ENCODE data around the gene SH2D3A. TPM values are rescaled to one million over a fixed set of nuclear protein-coding genes. Genes with fewer than 3 reads are reported as not detected.
A peak's percentile ranks its signal among the peaks of the same experiment; 100 is the strongest.
"Not testable (repeated sequence)": the region's sequence is repeated elsewhere in the genome, so short reads cannot be mapped to it uniquely, and the experiment has no call there.

Gene SH2D3A
- total RNA-seq, 1 experiment from 2014 or later, result 16.1 TPM

DNA sequence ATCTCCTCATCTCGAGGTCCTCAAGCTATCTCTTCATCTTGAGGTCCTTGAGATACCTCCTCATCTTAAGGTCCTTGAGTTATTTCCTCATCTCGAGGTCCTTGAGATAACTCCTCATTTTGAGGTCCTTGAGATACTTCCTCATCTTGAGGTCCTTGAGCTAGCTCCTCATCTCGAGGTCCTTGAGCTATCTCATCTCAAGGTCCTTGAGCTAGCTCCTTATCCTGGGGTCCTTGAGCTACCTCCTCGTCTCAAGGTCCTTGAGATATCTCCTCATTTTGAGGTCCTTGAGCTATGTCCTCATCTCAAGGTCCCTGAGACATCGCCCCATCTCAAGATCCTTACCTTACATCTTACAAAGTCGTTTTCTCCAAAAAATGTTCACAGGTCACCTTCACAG is 24.0 kb upstream of the SH2D3A start:
- no peak for DNase-seq (ENCODE audit: low spot score)
- in situ Hi-C loops (cut with HindIII; ENCODE audit: low sequenced_read_pairs), result no loop called here

DNA sequence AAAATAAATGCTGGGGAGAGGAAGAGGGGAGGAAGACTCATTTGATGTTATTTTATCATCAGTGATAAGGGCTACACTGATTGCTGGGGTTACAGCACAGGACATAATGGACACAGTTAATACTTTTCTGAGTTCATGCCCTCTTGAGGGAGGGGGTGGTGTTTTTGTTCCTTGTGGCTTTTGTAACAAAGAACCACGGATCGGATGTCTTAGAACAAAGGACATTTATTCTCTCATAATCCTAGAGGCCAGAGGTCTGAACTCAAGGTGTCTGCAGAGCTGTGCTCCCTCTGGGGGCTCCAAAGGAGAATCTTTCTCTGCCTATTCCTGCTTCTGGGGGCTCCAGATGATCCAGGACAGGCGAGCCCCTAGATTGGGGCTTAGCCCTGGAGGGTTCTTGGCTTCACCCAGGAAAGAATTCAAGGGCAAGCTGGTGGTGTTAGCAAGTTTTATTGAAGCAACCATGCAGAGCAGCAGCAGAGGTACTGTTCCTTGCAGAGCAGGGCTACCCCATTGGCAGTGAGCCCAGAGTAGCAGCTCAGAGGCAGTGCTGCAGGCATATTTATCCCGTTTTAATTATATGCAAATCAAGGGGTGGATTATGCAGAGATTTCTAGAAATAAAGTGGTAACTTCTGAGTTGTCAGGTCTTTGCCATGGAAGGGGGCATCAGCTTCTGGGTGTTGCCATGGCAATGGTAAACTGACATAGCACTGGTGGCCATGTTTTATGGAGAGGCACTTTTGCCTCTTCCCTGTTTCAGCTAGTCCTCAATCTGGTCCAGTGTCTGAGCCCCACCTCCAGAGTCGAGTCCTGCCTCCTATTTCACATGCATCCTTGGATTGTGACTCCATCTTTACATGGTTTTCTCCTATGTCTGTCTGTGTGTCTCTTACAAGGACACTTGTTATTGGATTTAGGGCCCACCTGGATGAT is 23.2 kb upstream of the SH2D3A start:
- no peak for DNase-seq (ENCODE audit: low spot score)
- in situ Hi-C loops (cut with HindIII; ENCODE audit: low sequenced_read_pairs), result no loop called here

DNA sequence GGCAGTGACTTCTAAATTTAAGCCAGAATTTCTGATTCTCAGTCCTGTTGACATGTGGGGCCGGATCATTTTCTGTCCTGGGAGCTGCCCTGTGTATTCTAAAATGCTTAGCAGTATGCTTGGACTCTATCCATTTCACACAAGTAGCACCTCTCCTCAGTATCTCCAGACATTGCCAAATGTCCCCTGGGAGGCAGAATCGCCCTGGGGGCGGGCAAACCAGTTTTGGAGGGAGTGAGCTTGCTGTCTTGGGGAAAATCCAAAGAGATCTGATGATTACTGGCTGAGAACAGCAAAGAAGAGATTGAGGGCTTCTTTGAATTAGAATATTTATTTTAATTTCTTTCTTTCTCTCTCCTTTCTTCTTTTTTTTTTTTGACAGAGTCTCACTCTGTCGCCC is 21.7 kb upstream of the SH2D3A start:
- no peak for DNase-seq (ENCODE audit: low spot score)
- in situ Hi-C loops (cut with HindIII; ENCODE audit: low sequenced_read_pairs), result no loop called here

DNA sequence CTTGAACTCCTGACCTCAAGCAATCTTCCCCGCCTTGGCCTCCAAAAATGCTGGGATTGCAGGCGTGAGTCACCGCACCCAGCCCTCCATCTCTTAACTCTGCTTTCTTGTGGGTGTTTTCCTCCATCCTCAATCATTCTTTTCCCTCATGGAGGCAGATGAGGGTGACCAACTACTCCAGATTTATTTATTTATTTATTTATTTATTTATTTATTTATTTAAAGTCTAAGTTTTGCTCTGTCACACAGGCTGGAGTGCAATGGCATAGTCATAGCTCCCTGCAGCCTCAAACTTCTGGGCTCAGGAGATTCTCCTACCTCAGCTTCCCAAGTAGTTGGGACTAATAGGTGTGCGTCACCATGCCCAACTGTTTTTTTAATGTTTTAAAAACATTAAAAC is 20.2 kb upstream of the SH2D3A start:
- no peak for DNase-seq (ENCODE audit: low spot score)
- in situ Hi-C loops (cut with HindIII; ENCODE audit: low sequenced_read_pairs), result no loop called here

DNA sequence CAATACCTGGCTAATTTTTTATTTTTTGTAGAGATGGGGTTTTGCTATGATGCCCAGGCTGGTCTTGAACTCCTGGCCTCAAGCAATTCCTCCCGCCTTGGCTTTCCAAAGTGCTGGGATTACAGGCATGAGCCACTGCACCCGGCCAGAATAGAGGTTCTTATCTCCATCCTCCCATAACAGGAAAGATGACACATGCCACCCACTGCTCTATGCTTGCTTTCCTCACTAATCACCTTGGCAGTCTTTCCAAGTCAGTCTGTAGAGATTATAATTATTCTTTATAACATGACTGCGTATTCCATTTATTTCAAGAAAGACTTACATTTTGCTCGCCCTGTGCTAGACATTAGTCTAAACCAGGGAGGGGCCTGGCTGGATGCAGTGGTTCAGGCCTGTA is 12.0 kb upstream of the SH2D3A start:
- in situ Hi-C loops (cut with HindIII; ENCODE audit: low sequenced_read_pairs), result no loop called here
- no peak for DNase-seq (ENCODE audit: low spot score)

DNA sequence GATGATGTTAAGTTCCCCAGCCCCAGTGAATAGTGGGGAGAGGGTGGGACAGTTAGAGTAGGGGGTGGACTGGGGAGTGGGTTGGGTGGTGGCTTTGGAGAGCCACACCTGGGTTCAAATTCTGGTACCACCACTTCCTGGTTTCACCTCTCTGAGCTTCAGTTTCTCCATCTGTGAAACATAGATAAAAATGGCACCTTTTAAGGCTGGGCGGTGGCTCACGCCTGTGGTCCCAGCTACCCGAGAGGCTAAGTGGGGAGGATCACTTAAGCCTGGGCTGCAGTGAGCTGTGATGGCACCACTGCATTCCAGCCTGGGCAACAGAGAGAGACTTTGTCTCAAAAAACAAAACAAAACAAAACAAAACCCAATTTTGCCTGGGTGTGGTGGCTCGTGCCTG is 11.2 kb upstream of the SH2D3A start:
- in situ Hi-C loops (cut with HindIII; ENCODE audit: low sequenced_read_pairs), result no loop called here

DNA sequence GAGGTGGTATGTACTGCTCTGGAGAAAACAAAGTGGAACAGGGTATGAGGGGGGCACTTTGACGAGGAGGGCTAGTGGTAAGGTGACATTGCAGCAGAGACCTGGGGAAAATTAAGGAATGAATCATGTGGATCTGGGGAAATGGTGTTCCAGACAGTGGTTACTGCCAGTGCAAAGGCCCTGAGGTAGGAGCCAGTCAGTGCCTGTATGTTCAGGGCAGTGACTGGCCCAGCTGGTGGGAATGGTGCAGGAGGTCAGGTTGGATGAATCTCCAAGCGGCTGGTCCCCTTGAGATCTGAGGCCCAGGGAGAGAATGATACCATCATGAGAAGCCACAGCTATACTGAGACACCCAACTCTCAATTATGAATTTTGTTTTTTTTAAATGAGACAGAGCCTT is 10.2 kb upstream of the SH2D3A start:
- in situ Hi-C loops (cut with HindIII; ENCODE audit: low sequenced_read_pairs), result no loop called here
- no peak for DNase-seq (ENCODE audit: low spot score)

More for the DNA sequence above, 11.2 kb upstream of the SH2D3A start:
- no peak for DNase-seq (ENCODE audit: low spot score)

DNA sequence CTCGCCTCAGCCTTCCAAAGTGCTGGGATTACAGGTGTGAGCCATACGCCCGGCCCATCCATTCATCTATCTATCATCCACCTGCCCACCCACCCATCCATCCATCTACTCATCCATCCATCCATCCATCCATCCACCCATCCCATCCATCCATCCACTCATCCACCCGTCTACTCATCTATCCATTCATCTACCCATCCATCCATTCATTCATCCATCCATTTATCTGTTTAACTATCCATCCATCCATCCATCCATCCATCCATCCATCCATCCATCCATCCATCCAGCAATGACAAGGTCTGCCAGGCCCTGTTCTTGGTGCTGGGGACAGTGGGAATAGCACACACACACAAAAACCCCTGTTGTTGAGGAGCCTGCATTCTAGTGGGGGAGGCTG is 9.8 kb upstream of the SH2D3A start:
- DNase-seq (ENCODE audit: low spot score), result no peak
- in situ Hi-C loops (cut with HindIII; ENCODE audit: low sequenced_read_pairs), result no loop called here

DNA sequence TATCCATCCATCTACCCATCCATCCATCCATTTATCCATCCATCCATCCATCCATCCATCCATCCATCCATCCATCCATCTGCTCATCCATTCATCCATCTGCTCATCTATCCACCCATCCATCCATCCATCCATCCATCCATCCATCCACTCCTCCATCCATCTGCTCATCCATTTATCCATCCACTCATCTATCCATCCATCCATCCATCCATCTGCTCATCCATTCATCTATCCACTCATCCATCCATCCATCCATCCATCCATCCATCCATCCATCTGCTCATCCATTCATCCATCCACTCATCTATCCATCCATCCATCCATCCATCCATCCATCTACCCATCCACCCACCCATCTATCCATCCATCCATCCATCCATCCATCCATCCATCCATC is 8.8 kb upstream of the SH2D3A start:
- DNase-seq (ENCODE audit: low spot score); in situ Hi-C loops (cut with HindIII; ENCODE audit: low sequenced_read_pairs): not testable (repeated sequence)

DNA sequence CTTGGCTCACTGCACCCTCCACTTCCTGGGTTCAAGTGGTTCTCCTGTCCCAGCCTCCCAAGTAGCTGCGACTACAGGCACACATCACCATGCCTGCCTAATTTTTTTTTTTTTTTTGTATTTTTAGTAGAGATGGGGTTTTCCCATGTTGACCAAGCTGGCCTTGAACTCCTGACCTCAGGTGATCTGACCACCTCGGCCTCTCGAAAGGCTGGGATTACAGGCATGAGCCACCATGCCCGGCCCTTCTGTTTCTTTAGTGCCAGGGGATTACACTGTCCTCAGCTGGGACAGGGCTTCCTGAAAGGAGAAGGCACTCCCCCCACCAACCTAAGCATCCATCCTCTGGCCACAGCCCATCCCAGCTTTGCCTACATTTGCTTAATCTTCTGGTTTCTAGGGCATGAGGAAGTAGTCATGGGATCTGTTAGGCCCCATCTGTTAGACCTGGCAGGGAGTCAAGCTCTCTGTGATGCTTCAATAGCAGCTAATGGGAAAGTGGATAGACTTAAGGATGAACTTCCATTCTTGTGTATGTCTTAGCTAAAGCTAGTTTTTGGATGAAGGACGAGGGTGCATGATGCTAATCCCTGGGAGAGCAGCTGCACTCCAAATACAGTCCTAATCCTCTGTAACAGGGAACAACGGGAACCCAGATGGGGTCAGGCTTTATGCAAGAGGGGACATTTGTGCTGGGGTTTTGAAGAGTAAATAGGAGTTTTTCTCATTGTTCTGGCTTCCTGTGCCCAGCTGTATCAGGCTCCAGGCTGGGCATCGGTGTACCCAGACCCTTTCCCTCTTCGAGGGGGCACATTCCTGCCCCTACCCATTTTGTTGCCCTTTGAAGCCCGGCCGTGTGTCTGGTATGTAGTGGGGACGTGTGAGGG is 7.8 kb upstream of the SH2D3A start:
- in situ Hi-C loops (cut with HindIII; ENCODE audit: low sequenced_read_pairs), result no loop called here
- DNase-seq (ENCODE audit: low spot score), result no peak

DNA sequence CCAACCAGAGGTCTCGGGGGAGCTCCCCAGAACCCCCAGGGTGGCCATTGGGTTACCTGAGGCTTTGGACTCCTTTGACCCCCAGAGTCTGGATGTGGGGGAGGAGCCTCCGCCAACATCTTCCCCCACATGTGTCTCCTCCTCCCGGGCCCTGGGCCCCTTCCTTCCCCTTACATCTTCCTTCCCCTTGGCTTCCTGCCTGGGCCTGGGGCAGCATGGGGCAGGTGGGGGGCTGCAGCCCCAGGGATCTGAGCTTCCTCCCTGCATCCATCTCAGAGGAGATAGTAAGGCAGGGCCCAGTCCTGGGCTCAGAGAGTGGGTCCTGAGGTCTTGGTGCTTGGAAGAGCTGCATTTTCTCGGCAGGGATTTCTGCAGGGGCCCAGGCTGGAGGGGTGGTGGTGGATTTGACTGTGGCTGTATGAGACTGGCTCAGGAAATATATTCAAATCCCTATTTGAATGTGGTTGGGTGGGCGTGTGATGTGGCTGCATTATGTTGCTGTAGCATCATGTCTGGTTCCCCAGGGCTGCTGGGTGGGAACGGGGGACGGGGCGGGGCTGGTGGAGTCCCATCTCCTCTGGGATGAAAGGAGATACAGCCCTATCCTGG is 6.2 kb upstream of the SH2D3A start:
- DNase-seq (ENCODE audit: low spot score), result no peak
- in situ Hi-C loops (cut with HindIII; ENCODE audit: low sequenced_read_pairs), result no loop called here

DNA sequence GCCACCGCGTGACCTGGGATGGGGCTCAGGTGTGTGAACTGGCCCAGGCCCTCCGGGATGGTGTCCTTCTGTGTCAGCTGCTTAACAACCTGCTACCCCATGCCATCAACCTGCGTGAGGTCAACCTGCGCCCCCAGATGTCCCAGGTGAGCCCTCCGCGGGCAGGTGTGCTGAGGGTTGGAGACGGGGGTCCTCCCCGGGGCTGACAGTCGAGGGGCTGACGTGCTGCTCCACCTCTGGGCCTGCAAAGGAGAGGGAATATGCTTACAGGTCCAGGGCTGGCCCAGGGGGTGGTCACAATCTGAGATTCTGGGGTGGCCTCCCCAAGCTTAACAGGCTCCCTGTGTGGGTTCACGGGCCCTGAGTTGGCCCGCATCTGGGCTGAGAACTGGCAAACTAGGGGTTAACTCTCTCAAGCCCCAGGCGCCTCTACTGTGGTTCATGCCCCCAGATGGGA is 5.7 kb upstream of the SH2D3A start:
- in situ Hi-C loops (cut with HindIII; ENCODE audit: low sequenced_read_pairs), result no loop called here
- DNase-seq (ENCODE audit: low spot score), result no peak

DNA sequence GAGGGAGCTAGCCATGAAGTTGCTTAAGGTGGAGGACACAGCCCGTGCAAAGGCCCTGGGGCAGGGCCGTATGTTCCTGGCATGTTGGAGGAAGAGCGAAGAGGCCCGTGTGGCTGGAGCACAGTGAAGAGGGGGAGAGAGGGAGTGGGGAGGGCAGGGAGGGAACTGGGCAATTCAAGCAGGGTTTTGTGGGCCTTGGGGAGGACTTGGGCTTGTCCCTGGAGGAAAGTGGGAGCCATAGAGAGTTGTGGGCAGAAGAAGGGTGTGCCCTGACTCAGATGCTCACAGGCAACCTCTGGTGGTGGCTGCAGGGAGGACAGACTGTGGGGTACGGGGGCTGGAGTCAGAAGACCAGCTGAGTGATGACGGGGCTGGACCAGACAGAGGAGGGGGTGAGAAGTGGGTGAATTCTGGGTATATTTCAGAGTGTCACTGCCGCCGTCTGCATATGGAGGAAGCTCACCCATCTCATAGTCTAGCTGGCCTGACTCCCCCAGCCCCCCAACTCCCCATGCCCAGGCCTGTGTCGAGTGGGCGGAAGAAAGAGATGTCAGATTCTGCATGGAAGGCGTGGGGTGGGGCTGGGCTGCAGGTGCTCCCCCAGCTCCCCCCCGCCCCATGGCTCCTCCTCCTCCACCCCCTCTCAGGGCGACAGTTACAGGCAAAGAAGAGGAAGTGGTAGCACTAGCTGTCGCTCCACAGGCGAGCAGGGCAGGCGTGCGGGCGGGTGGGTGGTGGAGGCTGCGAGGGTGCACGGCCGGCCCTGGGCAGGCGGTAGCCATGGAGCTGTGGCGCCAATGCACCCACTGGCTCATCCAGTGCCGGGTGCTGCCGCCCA is 5.0 kb upstream of the SH2D3A start, which contains the start of gene VAV1:
TSS of gene VAV1 (plus strand) at position 681 of the 838 bp plus-strand sequence. CDS start at position 781, 100 bp downstream.
- DNase-seq (ENCODE audit: low spot score), result no peak

DNA sequence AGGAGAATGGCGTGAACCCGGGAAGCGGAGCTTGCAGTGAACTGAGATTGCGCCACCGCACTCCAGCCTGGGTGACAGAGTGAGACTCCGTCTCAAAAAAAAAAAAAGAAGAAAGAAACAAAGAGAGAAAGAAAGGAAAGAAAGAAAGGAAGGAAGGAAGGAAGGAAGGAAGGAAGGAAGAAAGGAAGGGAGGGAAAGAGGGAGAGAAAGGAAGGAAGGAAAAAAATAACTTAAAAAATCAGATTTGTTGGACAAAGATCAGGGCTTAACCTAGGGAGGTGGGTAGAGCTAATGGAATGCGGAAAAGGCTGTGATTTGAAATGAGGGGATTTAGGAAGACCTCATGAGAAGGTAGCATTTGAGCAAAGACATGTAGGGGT is 4.4 kb upstream of the SH2D3A start:
- DNase-seq (ENCODE audit: low spot score); in situ Hi-C loops (cut with HindIII; ENCODE audit: low sequenced_read_pairs): not testable (repeated sequence)

More for the DNA sequence above, 5.0 kb upstream of the SH2D3A start, which contains the start of gene VAV1:
- in situ Hi-C loops (cut with HindIII; ENCODE audit: low sequenced_read_pairs), result no loop called here

DNA sequence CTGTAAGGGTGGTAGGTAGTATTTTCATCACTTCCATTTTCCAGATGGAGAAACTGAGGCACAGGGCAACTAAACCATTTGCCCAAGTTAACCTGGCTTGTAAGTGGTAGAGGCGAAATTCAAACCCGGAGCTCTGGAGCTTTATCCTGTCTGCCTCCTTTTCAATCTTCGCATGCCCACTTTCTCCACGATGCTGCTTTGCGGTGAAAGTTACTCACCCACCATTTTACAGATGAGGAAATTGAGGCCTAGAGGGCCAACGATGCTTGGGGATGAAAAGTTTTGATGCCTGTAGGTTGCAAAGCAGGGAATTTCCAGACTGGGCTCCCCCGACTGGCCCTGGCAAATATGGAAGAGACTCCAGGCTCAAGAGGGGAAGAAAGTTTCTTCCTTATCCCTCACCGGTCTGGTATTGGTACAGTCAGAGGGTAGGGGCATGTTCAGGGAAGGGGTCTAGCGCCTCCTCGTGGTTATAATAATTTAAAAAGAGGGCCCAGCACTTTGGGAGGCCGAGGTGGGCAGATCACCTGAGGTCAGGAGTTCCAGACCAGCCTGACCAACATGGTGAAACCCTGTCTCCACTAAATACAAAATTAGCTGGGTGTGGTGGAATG is 1.9 kb upstream of the SH2D3A start:
- in situ Hi-C loops (cut with HindIII; ENCODE audit: low sequenced_read_pairs), result no loop called here
- peak; percentile 18 for DNase-seq (ENCODE audit: low spot score)

DNA sequence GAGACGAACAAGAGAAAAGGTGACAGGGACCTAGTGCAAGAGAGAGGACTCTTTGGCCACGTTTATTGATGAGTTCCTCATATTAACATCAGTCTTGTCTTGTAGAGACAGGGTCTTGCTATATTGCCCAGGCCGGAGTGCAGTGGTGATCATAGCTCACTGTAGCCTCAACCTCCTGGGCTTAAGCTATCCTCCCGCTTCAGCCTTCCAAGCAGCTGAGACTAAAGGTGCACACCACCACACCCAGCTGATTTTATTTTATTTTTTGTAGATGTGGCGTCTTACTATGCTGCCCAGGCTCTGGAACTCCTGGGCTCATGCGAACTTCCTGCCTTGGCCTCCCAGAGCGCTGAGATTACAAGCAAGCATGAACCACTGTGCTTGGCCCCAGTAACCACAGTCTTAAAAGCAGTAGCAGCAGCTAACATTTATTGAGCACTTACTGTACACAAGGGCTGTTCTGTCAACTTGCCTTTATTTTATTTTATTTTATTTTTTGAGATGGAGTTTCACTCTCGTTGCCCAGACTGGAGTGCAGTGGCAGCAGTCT is 1.1 kb upstream of the SH2D3A start:
- no peak for DNase-seq (ENCODE audit: low spot score)
- in situ Hi-C loops (cut with HindIII; ENCODE audit: low sequenced_read_pairs), result no loop called here

DNA sequence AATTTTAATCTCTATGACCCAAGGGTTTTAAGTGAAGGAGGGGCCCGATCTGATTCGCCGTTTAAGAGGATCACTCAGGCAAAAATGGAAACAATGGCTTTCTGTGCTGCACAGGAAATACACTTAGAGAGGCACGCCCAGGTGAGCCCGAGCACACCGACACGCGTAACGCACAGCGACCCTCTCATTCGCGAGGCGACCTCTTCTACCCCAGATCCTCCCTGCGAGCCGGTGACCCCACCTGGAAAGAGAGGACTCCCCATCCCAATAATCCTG is 216 bp downstream of the SH2D3A start:
- in situ Hi-C loops (cut with HindIII; ENCODE audit: low sequenced_read_pairs), result no loop called here
- DNase-seq (ENCODE audit: low spot score), result no peak

DNA sequence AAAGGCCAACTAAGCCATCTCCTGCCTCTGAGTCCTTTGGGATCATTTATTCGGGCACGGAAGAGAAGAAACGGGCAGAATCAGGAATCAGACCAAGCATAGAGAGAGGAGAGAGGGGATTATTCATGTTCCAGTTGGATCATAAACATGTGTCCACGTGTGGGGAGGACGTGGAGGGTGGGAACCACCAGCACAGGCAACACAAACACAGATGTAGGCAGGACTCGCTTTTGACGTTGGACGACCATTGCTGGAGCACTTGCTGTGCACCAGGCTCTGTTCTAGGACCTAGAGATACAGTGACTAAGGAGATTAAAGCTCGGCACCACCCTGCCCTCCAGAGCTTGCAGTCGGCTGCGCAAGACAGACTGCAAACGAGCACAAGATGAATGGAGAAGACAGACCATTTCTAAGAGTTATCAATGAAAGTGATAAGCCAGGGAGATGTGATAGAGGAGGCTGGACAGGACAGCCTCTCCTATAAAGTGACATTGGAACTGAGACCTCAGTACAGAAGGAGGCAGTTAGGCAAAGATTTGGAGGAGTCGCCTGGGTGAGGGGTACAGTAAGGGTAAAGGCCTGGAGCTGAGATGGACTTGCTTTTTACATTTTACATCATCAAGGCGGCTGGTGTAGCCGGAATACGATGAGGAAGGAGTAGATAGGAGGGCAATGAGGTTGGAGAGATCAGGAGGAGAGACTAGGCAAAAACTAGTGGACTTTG is 716 bp downstream of the SH2D3A start:
- in situ Hi-C loops (cut with HindIII; ENCODE audit: low sequenced_read_pairs), result no loop called here
- no peak for DNase-seq (ENCODE audit: low spot score)

All from G401 (cell line).